Measurements from ENCODE around the gene ROBO1.

- TF ChIP-seq CTCF (IDR thresholded peaks at IDR 0.05) (no peak), POLR2A (IDR thresholded peaks at IDR 0.05) (no peak), POLR2AphosphoS5 (IDR thresholded peaks at IDR 0.05) (no peak)
Observed at GRCh38 chr3:79362571-79363270, 405.1 kb downstream of the ROBO1 start.
